Activated CD4-positive, alpha-beta memory T cell treated with anti-CD3 and anti-CD28 coated beads, Interleukin-2, amount 10 ng/mL, durations not matched to agents 7 days and 5 days (primary cell): ENCODE measurements around the gene ENO2. TPM values are rescaled to one million over a fixed set of nuclear protein-coding genes. Genes with fewer than 3 reads are reported as not detected.
"Not testable (repeated sequence)": the region's sequence is repeated elsewhere in the genome, so short reads cannot be mapped to it uniquely, and the experiment has no call there.

ENCODE experiments used
- CTCF ChIA-PET: fragments of 350-600 bp; sonication (Branson Sonifier 250); formaldehyde crosslinking; loops from one replicate; lab custom pipeline; 2021; ENCODE audit warnings: antibody characterized with exemption, inconsistent platforms; lab: Charles Lee
- POLR2A ChIA-PET: fragments of 350-600 bp; sonication (Branson Sonifier 250); formaldehyde crosslinking; loops from one replicate; lab custom pipeline; 2021; ENCODE audit warnings: antibody characterized with exemption; lab: Charles Lee
- DNase-seq: peaks from one replicate; pipeline ENCODE4 v3.0.0-alpha.2; 2020
- H3K27ac Mint-ChIP-seq: one replicate; pipeline ENCODE4 v1.8.0; 2021; ENCODE audit warnings: mild to moderate bottlenecking, mixed read lengths
- H3K27me3 Mint-ChIP-seq: one replicate; pipeline ENCODE4 v1.8.0; 2021; ENCODE audit warnings: mixed read lengths
- H3K36me3 Mint-ChIP-seq: one replicate; pipeline ENCODE4 v1.8.0; 2021; ENCODE audit warnings: low read depth, mixed read lengths
- H3K4me1 Mint-ChIP-seq: one replicate; pipeline ENCODE4 v1.8.0; 2021; ENCODE audit warnings: mixed read lengths
- H3K4me3 Mint-ChIP-seq: one replicate; pipeline ENCODE4 v1.8.0; 2021; ENCODE audit warnings: mild to moderate bottlenecking, mixed read lengths
- H3K9me3 Mint-ChIP-seq: one replicate; pipeline ENCODE4 v1.8.0; 2021; ENCODE audit warnings: mixed read lengths
- total RNA-seq, 2 experiments: library from RNA; stranded (reverse); gene quantifications; one replicate each; pipeline ENCODE4 v1.2.3, GENCODE V29; 2021

ENO2 gene
- total RNA-seq, 2 experiments from 2014 or later, result 206 to 207 TPM

DNA sequence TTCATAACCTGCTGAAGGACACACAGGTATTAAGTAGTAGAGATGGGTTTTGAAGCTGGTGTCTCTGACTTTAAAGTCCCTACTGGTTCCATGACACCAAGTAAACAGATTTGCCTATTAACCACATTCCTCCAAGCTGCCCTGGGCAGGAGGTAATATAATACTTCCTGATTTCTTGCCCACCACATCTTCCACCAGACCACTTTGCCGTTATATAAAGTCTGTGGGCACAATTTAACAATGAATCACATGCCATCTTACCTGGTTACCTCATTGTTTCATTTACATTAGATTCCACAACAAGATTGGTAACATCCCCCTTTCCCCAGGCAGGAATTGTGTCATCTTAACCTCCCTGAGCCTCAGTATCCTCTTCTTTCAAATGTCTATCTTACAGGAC, 10.7 kb upstream of the ENO2 start:
- Mint-ChIP-seq H3K36me3 (no peaks in the 10 kb centered on the region), H3K27me3 (no peaks in the 10 kb centered on the region), H3K4me1 (peaks cover 2% of the 10 kb centered on the region), H3K4me3 (no peak overlapping the region), H3K9me3 (no peaks in the 10 kb centered on the region), H3K27ac (no peak overlapping the region)
- CTCF ChIA-PET, result interaction anchor here (0.9 to 6.1 kb wide), 3 partner anchors 13 to 31 kb away, joined by 5 to 28 read pairs (median 17); partner anchors contain the start of gene SPSB2
- POLR2A ChIA-PET, result interaction anchor here (5.8 to 8.9 kb wide), 2 partner anchors 12 to 31 kb away, joined by 40 to 53 read pairs; partner anchors contain the start of gene SPSB2
- DNase-seq, result no peak

DNA sequence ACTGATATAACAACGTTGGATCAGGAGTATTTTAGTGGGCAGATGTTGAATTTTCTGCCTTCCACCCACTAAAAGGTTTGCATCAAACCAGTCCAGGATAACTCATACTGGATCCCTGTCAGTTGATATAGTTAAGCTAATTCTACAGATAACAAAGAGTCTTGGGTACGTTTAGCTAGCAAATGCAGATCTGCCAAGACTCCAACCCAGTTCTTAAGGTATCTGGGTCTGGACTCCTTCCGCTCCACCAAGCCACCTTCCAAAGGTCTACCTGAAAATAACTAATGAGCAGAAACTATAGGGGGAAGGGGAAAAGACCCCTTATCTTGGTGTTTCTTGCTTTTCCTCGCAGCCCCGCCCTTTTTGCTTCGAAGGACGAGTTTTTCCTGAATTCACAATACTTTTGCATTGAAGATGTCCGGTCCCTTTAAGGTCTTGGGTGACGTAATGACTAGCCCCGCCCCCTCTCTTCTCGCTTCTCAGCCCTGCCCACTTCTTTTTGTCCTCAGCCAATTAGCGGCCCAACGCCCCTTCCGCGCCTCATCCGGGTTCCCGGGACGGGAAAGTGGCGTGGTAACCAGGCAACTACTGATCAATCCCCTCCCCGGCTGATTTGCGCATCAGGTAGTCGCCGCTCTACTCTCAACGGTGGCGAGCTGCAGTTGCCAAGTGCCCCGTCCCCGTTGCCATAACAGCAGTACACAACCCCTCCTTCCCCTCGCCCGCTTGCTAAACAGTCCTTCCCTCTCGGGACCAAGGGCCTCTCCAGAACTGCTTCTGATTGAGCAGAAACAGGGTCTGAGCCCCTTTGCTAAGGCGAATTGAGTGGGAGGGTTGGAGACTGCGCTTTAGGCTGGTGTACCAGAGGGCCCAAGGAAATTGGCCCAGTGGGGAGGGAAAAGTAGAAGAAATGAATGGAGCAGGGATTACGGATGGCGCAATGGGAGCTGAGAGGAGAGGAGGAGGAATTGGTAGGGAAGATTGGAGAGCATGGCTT, 9.8 kb upstream of the ENO2 start, which contains the start of gene LRRC23:
LRRC23 (plus strand) TSS at position 543 of the 997 bp plus-strand sequence. CDS start 812 bp downstream, outside the sequence.
- Mint-ChIP-seq H3K27me3 (no peaks in the 10 kb centered on the region), H3K9me3 (no peaks in the 10 kb centered on the region), H3K4me1 (peaks cover 2% of the 10 kb centered on the region), H3K36me3 (no peaks in the 10 kb centered on the region), H3K4me3 (no peak within 1 kb of the TSS), H3K27ac (no peak within 1 kb of the TSS)
- ChIA-PET CTCF (interaction anchor here (0.9 to 6.1 kb wide), 7 partner anchors 13 to 60 kb away, joined by 3 to 34 read pairs (median 5); partner anchors contain the start of gene SPSB2), POLR2A (interaction anchor here (0.8 to 8.9 kb wide), 13 partner anchors 9 to 206 kb away, joined by 3 to 53 read pairs (median 5); partner anchors contain the start of genes C12orf57, ENO2, RNU7-1 and SPSB2)
- DNase-seq, result peak; percentile 99

DNA sequence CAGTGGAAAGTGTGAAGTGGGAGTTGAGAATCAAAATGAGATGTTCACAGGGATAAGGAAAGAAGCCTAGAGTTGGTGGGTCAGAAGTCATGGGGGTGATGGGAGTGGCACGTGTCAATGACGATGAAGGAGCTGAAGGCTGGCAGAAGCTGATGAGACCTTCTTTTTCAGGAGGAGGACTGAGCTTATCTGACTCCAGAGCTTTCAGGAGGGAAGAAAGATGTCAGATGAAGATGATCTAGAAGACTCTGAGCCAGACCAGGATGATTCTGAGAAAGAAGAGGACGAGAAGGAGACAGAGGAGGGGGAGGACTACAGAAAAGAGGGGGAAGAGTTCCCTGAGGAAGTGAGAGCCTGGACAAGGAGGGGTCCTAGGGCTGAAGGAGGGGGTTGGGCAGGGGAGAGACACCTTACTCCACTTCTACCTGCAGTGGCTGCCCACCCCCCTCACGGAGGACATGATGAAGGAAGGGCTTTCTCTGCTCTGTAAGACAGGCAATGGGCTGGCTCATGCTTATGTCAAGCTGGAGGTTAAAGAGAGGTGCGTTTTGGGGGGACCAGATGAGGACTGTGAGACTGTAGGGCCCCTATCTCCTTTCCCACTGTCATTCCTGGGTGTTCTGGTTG, 8.9 kb upstream of the ENO2 start:
- Mint-ChIP-seq H3K27ac (no peak overlapping the region), H3K9me3 (no peaks in the 10 kb centered on the region), H3K4me3 (no peak overlapping the region), H3K4me1 (no peaks in the 10 kb centered on the region), H3K27me3 (no peaks in the 10 kb centered on the region), H3K36me3 (no peaks in the 10 kb centered on the region)
- ChIA-PET POLR2A (interaction anchor here (0.5 to 8.9 kb wide), 13 partner anchors 8 to 282 kb away, joined by 3 to 53 read pairs (median 5); partner anchors contain the start of genes C12orf57, ENO2, RNU7-1 and SPSB2), CTCF (interaction anchor here (1.0 to 6.1 kb wide), 5 partner anchors 14 to 59 kb away, joined by 3 to 34 read pairs (median 5); no protein-coding TSS in a partner anchor)
- no peak for DNase-seq

DNA sequence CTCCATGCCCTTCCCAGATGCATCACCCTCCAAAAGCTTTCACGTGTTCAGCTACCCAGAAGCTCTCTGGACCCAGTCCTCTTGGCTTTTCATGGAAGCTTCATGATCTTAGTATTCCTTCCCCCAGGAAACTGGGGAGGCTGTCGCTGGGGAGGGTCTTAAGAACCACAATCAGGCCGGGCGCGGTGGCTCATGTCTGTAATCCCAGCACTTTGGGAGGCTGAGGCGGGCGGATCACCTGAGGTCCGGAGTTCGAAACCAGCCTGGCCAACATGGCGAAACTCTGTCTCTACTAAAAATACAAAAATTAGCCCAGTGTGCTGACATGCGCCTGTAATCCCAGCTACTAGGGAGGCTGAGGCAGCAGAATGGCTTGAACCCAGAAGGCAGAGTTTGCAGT, 6.2 kb upstream of the ENO2 start:
- H3K36me3 Mint-ChIP-seq, H3K27ac Mint-ChIP-seq, H3K4me1 Mint-ChIP-seq, H3K27me3 Mint-ChIP-seq, H3K4me3 Mint-ChIP-seq, H3K9me3 Mint-ChIP-seq, DNase-seq: not testable (repeated sequence)
- CTCF ChIA-PET, result interaction anchor here (1.7 to 6.1 kb wide), 5 partner anchors 17 to 38 kb away, joined by 7 to 34 read pairs (median 11); partner anchors contain the start of gene SPSB2
- POLR2A ChIA-PET, result interaction anchor here (1.1 to 8.9 kb wide), 7 partner anchors 12 to 57 kb away, joined by 3 to 53 read pairs (median 7); partner anchors contain the start of genes C12orf57, CDCA3, RNU7-1 and SPSB2

DNA sequence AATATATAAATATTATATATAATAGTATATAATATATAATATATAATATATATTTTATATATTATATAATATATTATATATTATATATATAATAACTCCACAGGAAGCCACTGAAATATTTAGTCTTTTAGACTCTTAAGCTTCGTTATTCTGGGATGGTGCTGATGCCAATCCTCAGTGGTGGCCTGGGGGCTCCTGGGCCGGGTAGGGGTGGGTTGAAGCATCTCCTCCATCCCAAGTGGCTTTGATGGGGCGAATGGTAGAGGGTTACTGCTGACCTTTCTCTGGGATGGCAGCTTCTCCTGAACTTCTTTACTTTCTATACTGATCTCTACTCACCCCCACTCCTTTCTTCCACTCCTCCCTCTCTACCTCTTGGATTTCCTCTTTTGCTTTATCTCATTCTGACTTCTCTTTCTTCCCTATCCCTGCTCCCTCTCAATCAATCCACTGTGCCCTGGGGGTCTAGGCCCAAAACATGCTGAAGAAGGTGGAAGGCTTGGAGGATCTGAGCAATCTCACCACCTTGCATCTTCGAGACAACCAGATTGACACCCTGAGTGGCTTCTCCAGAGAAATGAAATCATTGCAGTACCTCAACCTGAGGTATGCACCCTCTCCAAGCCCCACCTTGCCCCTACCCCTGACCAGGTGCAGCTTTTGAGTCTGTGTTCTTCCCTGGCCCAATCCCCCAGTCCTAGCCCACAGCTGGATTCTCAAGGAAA, 4.8 kb upstream of the ENO2 start:
- Mint-ChIP-seq H3K9me3 (no peaks in the 10 kb centered on the region), H3K27ac (no peak overlapping the region), H3K27me3 (no peaks in the 10 kb centered on the region), H3K4me1 (peaks cover 17% of the 10 kb centered on the region), H3K36me3 (no peaks in the 10 kb centered on the region), H3K4me3 (no peak overlapping the region)
- ChIA-PET POLR2A (interaction anchor here (1.4 to 8.9 kb wide), 7 partner anchors 10 to 50 kb away, joined by 3 to 53 read pairs (median 5); partner anchors contain the start of genes C12orf57, RNU7-1 and SPSB2), CTCF (interaction anchor here (0.6 to 6.1 kb wide), 6 partner anchors 16 to 41 kb away, joined by 3 to 34 read pairs (median 9); partner anchors contain the start of gene SPSB2)
- no peak for DNase-seq

GRCh38 chr12:6912164-6912935, 2.0 kb upstream of the ENO2 start:
- H3K36me3 Mint-ChIP-seq, result peaks cover 24% of the 10 kb centered on the region
- no peaks in the 10 kb centered on the region for H3K9me3 Mint-ChIP-seq
- CTCF ChIA-PET, result interaction anchor here (0.5 to 2.8 kb wide), 6 partner anchors 12 to 283 kb away, joined by 3 to 10 read pairs (median 4); no protein-coding TSS in a partner anchor
- peaks cover 40% of the 10 kb centered on the region for H3K4me1 Mint-ChIP-seq
- POLR2A ChIA-PET, result interaction anchor here (0.7 to 2.5 kb wide), 7 partner anchors 7 to 61 kb away, joined by 3 to 9 read pairs (median 4); partner anchors contain the start of genes C12orf57, LRRC23, RNU7-1 and TPI1
- H3K27me3 Mint-ChIP-seq, result no peaks in the 10 kb centered on the region
- peak overlapping the region; percentile 90 for H3K4me3 Mint-ChIP-seq
- no peak overlapping the region for H3K27ac Mint-ChIP-seq
- no peak for DNase-seq

GRCh38 chr12:6914947-6915788, 788 bp downstream of the ENO2 start:
- Mint-ChIP-seq H3K36me3 (peaks cover 43% of the 10 kb centered on the region), H3K27ac (peak overlapping the region; percentile 80), H3K4me3 (peak overlapping the region; percentile 90), H3K27me3 (no peaks in the 10 kb centered on the region), H3K9me3 (no peaks in the 10 kb centered on the region), H3K4me1 (peaks cover 58% of the 10 kb centered on the region)
- CTCF ChIA-PET, result interaction anchor here (0.9 to 3.4 kb wide), 4 partner anchors 9 to 42 kb away, joined by 4 to 20 read pairs (median 8); partner anchors contain the start of gene SPSB2
- POLR2A ChIA-PET, result interaction anchor here (1.0 to 4.5 kb wide), 15 partner anchors 9 to 47 kb away, joined by 3 to 33 read pairs (median 4); partner anchors contain the start of genes C12orf57, LRRC23, RNU7-1 and SPSB2
- DNase-seq, result no peak

GRCh38 chr12:6915789-6916285, 1.5 kb downstream of the ENO2 start:
- Mint-ChIP-seq H3K4me1 (peaks cover 58% of the 10 kb centered on the region), H3K9me3 (no peaks in the 10 kb centered on the region), H3K4me3 (peak overlapping the region; percentile 90), H3K27ac (no peak overlapping the region), H3K36me3 (peaks cover 44% of the 10 kb centered on the region), H3K27me3 (no peaks in the 10 kb centered on the region)
- no peak for DNase-seq
- CTCF ChIA-PET, result interaction anchor here (1.0 to 3.4 kb wide), 2 partner anchors 9 to 22 kb away, joined by 4 to 20 read pairs; no protein-coding TSS in a partner anchor
- POLR2A ChIA-PET, result interaction anchor here (1.0 to 4.5 kb wide), 7 partner anchors 11 to 47 kb away, joined by 3 to 33 read pairs (median 4); partner anchors contain the start of genes C12orf57, LRRC23, RNU7-1 and SPSB2

DNA sequence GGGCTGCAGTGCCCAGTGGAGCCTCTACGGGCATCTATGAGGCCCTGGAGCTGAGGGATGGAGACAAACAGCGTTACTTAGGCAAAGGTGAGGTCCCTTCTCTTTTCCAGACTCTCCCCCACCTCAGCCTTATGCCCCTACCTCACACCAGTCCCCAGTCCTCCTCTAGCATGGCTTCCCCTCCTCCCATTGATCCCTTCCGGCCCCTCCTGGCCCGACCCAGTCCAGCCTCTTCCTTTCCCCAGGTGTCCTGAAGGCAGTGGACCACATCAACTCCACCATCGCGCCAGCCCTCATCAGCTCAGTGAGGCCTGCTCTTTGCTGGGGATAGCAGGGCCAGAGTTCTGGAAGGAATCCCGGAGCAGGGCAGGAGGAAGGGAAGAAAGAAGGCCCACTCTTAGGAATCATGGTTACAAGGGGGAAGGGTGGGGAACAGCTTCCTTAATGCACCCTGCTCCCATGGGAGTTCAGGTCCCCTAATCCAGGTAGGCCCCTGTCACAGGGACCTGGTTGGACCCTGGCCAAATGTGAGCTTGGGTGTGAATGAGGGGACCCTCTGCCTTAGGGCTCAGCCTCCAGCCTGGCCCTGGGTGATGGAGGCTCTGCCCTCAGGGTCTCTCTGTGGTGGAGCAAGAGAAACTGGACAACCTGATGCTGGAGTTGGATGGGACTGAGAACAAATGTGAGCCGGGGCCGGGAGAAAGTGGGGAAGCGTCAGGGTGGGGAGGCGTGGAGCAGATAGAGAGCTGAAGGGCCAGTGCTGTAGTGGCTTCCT, 2.2 kb downstream of the ENO2 start:
- H3K36me3 Mint-ChIP-seq, result peaks cover 49% of the 10 kb centered on the region
- peaks cover 59% of the 10 kb centered on the region for H3K4me1 Mint-ChIP-seq
- H3K27ac Mint-ChIP-seq, result peak overlapping the region; percentile 2
- H3K27me3 Mint-ChIP-seq, result no peaks in the 10 kb centered on the region
- ChIA-PET CTCF (interaction anchor here (1.0 to 3.4 kb wide), 3 partner anchors 8 to 25 kb away, joined by 3 to 20 read pairs (median 4); no protein-coding TSS in a partner anchor), POLR2A (interaction anchor here (0.6 to 4.5 kb wide), 4 partner anchors 8 to 44 kb away, joined by 3 to 33 read pairs (median 3); partner anchors contain the start of genes C12orf57, RNU7-1 and SPSB2)
- no peak for DNase-seq
- H3K9me3 Mint-ChIP-seq, result no peaks in the 10 kb centered on the region
- peak overlapping the region; percentile 90 for H3K4me3 Mint-ChIP-seq
